ENCODE data around the gene JAKMIP1.

JAKMIP1 gene

GRCh38 chr4:6226506-6226905, 26.2 kb upstream of the JAKMIP1 start:
- TF ChIP-seq CTCF (IDR thresholded peaks at IDR 0.05) = no peak
- Histone ChIP-seq H3K4me2 (ENCODE audit: low read length) (no peak overlapping the region), H2AFZ (no peak overlapping the region), H3K27me3 (ENCODE audit: control insufficient read depth, insufficient read depth, low read length) (no peaks in the 10 kb centered on the region), H3K4me3 (ENCODE audit: low read depth, low read length) (no peak overlapping the region), H3K4me1 (no peaks in the 10 kb centered on the region), H3K36me3 (ENCODE audit: control insufficient read depth, insufficient read depth, low read length) (no peaks in the 10 kb centered on the region), H3K9ac (no peak overlapping the region), H3K79me2 (no peaks in the 10 kb centered on the region), H3K9me3 (ENCODE audit: control insufficient read depth, low read length) (no peaks in the 10 kb centered on the region), H3K27ac (no peak overlapping the region)

DNA sequence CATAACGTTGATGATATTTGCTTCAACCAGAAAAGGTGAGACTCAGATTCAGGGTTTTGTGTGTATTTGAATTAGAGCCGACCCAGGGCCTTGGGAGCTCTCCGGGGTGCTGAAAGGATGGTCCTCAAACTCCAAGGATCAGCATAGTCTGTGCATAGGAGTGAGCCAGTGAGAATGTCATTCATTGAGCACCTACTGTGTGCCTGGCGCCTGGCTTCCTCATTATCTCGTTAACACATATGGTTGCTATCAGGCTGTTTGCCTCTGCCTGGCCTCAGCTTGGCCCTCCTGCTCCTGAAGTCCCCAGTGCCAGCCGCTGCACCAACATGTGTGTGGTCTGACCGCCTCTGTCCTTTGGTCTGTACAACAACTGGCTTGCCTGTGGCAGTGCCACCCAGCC, 25.1 kb upstream of the JAKMIP1 start:
- Histone ChIP-seq H3K36me3 (ENCODE audit: control insufficient read depth, insufficient read depth, low read length) (no peaks in the 10 kb centered on the region), H3K27ac (no peak overlapping the region), H2AFZ (no peak overlapping the region), H3K9ac (no peak overlapping the region), H3K4me1 (no peaks in the 10 kb centered on the region), H3K9me3 (ENCODE audit: control insufficient read depth, low read length) (no peaks in the 10 kb centered on the region), H3K79me2 (no peaks in the 10 kb centered on the region), H3K4me3 (ENCODE audit: low read depth, low read length) (no peak overlapping the region), H3K27me3 (ENCODE audit: control insufficient read depth, insufficient read depth, low read length) (no peaks in the 10 kb centered on the region), H3K4me2 (ENCODE audit: low read length) (no peak overlapping the region)
- no peak for TF ChIP-seq CTCF (IDR thresholded peaks at IDR 0.05)

GRCh38 chr4:6224735-6225134, 24.4 kb upstream of the JAKMIP1 start:
- Histone ChIP-seq H2AFZ (no peak overlapping the region), H3K27ac (no peak overlapping the region), H3K79me2 (no peaks in the 10 kb centered on the region), H3K9me3 (ENCODE audit: control insufficient read depth, low read length) (no peaks in the 10 kb centered on the region), H3K4me3 (ENCODE audit: low read depth, low read length) (no peak overlapping the region), H3K4me2 (ENCODE audit: low read length) (no peak overlapping the region), H3K9ac (no peak overlapping the region), H3K36me3 (ENCODE audit: control insufficient read depth, insufficient read depth, low read length) (no peaks in the 10 kb centered on the region), H3K27me3 (ENCODE audit: control insufficient read depth, insufficient read depth, low read length) (no peaks in the 10 kb centered on the region), H3K4me1 (no peaks in the 10 kb centered on the region)
- no peak for TF ChIP-seq CTCF (IDR thresholded peaks at IDR 0.05)

GRCh38 chr4:6222761-6223292, 22.5 kb upstream of the JAKMIP1 start:
- no peak overlapping the region for H3K4me2 ChIP-seq (ENCODE audit: low read length)
- H3K4me3 ChIP-seq (ENCODE audit: low read depth, low read length) = no peak overlapping the region
- H2AFZ ChIP-seq = no peak overlapping the region
- peaks cover 5% of the 10 kb centered on the region for H3K27me3 ChIP-seq (ENCODE audit: control insufficient read depth, insufficient read depth, low read length)
- no peaks in the 10 kb centered on the region for H3K79me2 ChIP-seq
- no peak overlapping the region for H3K9ac ChIP-seq
- no peaks in the 10 kb centered on the region for H3K36me3 ChIP-seq (ENCODE audit: control insufficient read depth, insufficient read depth, low read length)
- TF ChIP-seq CTCF (IDR thresholded peaks at IDR 0.05) = no peak
- H3K4me1 ChIP-seq = no peaks in the 10 kb centered on the region
- no peak overlapping the region for H3K27ac ChIP-seq
- no peaks in the 10 kb centered on the region for H3K9me3 ChIP-seq (ENCODE audit: control insufficient read depth, low read length)

Data from parathyroid adenoma (tissue), 2 donors.